Measurements from ENCODE around the gene KDM5B. TPM values are rescaled to one million over a fixed set of nuclear protein-coding genes. Genes with fewer than 3 reads are reported as not detected.
"Not testable (repeated sequence)": the region's sequence is repeated elsewhere in the genome, so short reads cannot be mapped to it uniquely, and the experiment has no call there.

The KDM5B gene
- total RNA-seq, 3 donors from 2014 or later, result 19.4 to 36.0 (median 28.9) TPM

DNA sequence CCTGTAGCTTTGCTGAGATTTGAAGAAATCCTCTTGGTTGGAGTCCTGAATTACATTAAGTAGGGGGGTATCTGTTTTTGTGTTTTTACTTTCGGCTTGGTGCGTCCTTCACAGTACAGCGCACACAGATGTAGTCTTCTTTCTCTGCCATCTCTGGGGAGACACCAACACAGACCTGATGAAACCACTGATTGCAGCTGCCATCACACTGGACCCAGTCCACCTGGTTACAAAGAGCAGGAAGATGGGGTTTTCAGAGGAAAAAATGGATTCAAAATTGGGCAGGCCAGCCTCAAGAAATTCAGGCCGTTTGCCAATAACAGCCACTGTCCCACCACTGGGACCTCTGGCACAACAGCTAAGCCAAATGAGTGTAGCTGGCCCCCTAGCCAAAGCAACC, 79.3 kb downstream of the KDM5B start:
- H3K36me3 Mint-ChIP-seq (ENCODE audit: insufficient read depth), result peaks cover 57% of the 10 kb centered on the region

GRCh38 chr1:202725526-202725925, 82.7 kb downstream of the KDM5B start:
- no peak for DNase-seq
- H3K9me3 Mint-ChIP-seq, result no peaks in the 10 kb centered on the region
- peaks cover 26% of the 10 kb centered on the region for H3K36me3 Mint-ChIP-seq (ENCODE audit: insufficient read depth)
- no peaks in the 10 kb centered on the region for H3K4me1 Mint-ChIP-seq (ENCODE audit: low read depth)
- no peak for ATAC-seq
- no peaks in the 10 kb centered on the region for H3K27me3 Mint-ChIP-seq (ENCODE audit: low read depth)
- H3K4me3 Mint-ChIP-seq, result no peak overlapping the region

More for the DNA sequence above, 79.3 kb downstream of the KDM5B start:
- ATAC-seq, result no peak
- Mint-ChIP-seq H3K4me3 (no peak overlapping the region), H3K27me3 (ENCODE audit: low read depth) (no peaks in the 10 kb centered on the region), H3K4me1 (ENCODE audit: low read depth) (no peaks in the 10 kb centered on the region), H3K9me3 (no peaks in the 10 kb centered on the region)
- no peak for DNase-seq

DNA sequence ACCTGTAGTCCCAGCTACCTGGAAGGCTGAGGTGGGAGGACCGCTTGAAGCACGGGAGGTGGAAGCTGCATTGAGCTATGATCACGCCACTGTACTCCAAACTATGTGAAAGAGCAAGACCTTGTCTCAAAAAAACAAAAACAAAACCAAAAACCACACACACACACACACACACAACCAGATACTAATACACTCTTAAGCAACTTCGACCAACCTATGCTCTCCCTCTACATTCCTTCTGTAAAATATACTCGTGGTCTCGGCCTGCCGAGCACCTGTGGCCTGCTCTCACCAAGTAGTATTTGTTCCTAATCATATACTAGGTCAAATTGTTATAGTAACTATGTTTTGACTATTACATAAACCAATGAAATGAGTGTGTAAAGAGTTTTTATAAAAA, 84.5 kb downstream of the KDM5B start:
- peaks cover 2% of the 10 kb centered on the region for H3K4me1 Mint-ChIP-seq (ENCODE audit: low read depth)
- no peaks in the 10 kb centered on the region for H3K27me3 Mint-ChIP-seq (ENCODE audit: low read depth)
- H3K4me3 Mint-ChIP-seq, result no peak overlapping the region
- no peak for DNase-seq
- H3K36me3 Mint-ChIP-seq (ENCODE audit: insufficient read depth), result peaks cover 11% of the 10 kb centered on the region
- no peak for ATAC-seq
- no peaks in the 10 kb centered on the region for H3K9me3 Mint-ChIP-seq

DNA sequence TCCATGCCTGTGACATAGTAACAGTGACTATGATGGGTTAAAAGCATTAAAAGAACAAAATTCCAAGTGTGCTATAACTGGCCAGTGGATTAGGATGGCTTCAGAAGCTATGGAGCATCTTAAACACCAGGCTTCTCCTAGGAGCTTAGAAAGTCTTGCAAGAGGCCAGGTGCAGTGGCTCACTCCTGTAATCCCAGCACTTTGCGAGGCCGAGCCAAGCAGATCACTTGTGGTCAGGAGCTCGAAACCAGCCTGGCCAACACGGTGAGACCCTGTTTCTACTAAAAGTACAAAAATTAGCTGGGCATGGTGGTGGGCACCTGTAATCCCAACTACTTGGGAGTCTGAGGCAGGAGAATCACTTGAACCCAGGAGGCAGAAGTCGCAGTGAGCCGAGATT, 85.2 kb downstream of the KDM5B start:
- not testable (repeated sequence) for H3K4me3 Mint-ChIP-seq; H3K4me1 Mint-ChIP-seq (ENCODE audit: low read depth); H3K27me3 Mint-ChIP-seq (ENCODE audit: low read depth); DNase-seq; H3K36me3 Mint-ChIP-seq (ENCODE audit: insufficient read depth); ATAC-seq; H3K9me3 Mint-ChIP-seq

DNA sequence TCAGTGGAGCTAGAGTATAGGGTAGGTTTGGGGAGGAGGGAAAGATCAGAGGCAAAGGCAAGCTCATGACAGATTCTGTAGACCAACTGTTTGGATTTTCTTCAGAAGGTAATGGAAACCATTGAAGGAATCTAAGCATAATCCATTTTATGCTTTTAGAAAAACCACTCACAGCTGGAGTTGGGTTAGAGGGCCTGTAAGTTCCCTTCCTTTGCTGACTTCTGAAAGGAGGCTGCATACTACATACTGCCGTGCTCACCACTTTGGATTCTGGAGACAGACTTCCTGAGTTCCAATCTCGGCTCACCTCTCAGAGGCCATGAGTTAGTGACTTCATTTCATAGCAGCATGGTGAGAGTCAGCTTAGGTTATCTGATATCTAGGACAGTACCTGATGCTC, 91.6 kb downstream of the KDM5B start:
- Mint-ChIP-seq H3K9me3 (no peaks in the 10 kb centered on the region), H3K27me3 (ENCODE audit: low read depth) (peaks cover 23% of the 10 kb centered on the region), H3K4me1 (ENCODE audit: low read depth) (peaks cover 2% of the 10 kb centered on the region), H3K36me3 (ENCODE audit: insufficient read depth) (no peaks in the 10 kb centered on the region), H3K4me3 (no peak overlapping the region)
- DNase-seq, result no peak
- no peak for ATAC-seq

GRCh38 chr1:202714202-202714601, 94.0 kb downstream of the KDM5B start:
- H3K4me3 Mint-ChIP-seq; H3K9me3 Mint-ChIP-seq; H3K36me3 Mint-ChIP-seq (ENCODE audit: insufficient read depth); H3K4me1 Mint-ChIP-seq (ENCODE audit: low read depth); DNase-seq; ATAC-seq: not testable (repeated sequence)
- peaks cover 41% of the 10 kb centered on the region for H3K27me3 Mint-ChIP-seq (ENCODE audit: low read depth)

GRCh38 chr1:202713110-202713509, 95.1 kb downstream of the KDM5B start:
- ATAC-seq, result no peak
- DNase-seq, result no peak
- Mint-ChIP-seq H3K4me1 (ENCODE audit: low read depth) (peaks cover 4% of the 10 kb centered on the region), H3K9me3 (no peaks in the 10 kb centered on the region), H3K4me3 (no peak overlapping the region), H3K36me3 (ENCODE audit: insufficient read depth) (no peaks in the 10 kb centered on the region), H3K27me3 (ENCODE audit: low read depth) (peaks cover 51% of the 10 kb centered on the region)

DNA sequence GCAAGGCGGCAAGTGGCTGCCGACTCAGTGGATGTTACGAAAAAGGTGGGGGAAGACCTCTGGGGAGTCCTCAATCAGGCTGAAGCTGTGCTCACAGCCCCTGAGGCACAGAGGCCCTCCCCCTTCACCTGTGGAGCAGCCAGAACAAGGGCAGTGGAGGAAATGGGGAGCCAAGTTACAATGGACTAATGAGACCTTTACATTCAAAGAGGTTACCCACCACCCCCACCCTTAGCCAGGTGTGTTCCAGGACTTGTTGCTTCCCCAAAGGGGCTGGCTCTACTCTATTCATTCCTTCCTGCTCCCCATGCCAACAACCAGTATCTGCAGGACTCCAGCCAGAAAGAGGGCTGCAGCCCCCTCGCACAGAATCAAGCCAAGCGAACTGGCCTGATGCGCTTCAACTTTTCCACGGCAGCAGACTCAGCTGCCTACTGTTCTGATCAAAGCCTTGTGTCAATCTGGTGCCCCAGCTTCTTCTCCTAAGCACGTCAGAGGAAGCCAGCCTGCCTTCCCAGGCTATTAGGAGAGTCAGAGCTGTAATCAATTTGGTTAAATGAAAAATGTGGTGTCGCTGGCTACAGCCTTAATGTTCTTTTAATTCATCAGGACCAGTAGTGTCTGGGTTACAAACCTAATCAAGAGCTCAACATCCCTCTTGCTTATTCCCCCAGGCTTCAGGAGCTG, 96.1 kb downstream of the KDM5B start:
- DNase-seq (no peak), ATAC-seq (no peak)
- H3K27me3 Mint-ChIP-seq (ENCODE audit: low read depth), result peaks cover 57% of the 10 kb centered on the region
- H3K4me1 Mint-ChIP-seq (ENCODE audit: low read depth), result peaks cover 4% of the 10 kb centered on the region
- no peaks in the 10 kb centered on the region for H3K36me3 Mint-ChIP-seq (ENCODE audit: insufficient read depth)
- no peak overlapping the region for H3K4me3 Mint-ChIP-seq
- no peaks in the 10 kb centered on the region for H3K9me3 Mint-ChIP-seq

DNA sequence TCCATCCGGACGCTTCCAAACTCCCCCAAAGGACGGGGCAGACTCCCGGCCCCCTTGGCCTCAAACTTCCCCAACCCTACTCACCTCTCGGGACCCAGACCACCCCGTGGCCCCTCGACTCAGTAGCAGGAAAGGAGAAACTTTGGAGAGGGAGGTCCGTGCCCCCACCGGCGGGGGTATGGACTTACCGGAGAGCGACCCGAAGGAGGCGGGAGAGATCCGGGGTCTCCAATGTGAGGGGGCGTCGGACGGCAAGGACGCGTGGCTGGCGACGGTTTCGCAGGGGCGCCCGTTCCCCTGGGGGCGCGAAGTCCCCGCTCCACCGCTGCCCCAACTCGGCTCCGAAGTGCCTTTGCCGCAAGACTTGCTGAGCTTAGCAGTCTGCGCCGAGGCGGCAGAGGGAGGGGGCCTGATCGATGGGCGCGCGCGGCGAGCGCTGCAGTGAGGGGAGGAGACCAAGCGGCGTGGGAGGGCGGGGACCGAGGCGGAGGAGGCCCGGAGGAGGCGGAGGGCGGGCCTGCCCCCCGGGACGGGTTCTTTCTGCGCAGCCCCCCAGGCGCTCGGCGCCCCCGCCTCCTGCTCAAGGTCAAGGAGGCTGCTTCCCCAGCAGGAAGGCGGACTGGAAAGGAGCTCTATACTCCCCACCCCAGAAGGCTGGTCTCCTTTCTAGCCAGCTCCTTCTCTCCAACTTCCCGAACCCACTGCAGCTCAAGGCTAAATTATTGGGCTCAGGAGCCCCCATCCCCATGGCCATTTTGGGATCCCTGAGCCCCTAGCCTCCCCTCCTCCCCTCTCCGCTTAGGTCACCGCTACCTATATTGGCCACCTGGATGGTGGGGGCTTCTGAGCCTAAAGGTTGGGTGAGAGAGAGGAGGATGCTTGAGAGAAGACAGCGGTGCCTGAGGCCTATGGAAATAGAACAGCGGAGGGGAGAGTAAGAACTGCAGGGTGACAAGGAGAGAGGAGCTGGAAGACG, 97.9 kb downstream of the KDM5B start, which contains the start of gene SYT2:
Gene SYT2 (minus strand): TSS at position 385 of the 976 bp plus-strand sequence. CDS start 104,682 bp downstream, outside the sequence.
- ATAC-seq, result peak; percentile 25 to 41
- peaks cover 70% of the 10 kb centered on the region for H3K27me3 Mint-ChIP-seq (ENCODE audit: low read depth)
- no peaks in the 10 kb centered on the region for H3K9me3 Mint-ChIP-seq
- DNase-seq, result no peak
- peaks cover 4% of the 10 kb centered on the region for H3K4me1 Mint-ChIP-seq (ENCODE audit: low read depth)
- no peaks in the 10 kb centered on the region for H3K36me3 Mint-ChIP-seq (ENCODE audit: insufficient read depth)
- H3K4me3 Mint-ChIP-seq, result no peak within 1 kb of the TSS

GRCh38 chr1:202709276-202710041, 98.8 kb downstream of the KDM5B start:
- no peak overlapping the region for H3K4me3 Mint-ChIP-seq
- ATAC-seq, result peak in 1 of 2 donors; percentile 15

DNA sequence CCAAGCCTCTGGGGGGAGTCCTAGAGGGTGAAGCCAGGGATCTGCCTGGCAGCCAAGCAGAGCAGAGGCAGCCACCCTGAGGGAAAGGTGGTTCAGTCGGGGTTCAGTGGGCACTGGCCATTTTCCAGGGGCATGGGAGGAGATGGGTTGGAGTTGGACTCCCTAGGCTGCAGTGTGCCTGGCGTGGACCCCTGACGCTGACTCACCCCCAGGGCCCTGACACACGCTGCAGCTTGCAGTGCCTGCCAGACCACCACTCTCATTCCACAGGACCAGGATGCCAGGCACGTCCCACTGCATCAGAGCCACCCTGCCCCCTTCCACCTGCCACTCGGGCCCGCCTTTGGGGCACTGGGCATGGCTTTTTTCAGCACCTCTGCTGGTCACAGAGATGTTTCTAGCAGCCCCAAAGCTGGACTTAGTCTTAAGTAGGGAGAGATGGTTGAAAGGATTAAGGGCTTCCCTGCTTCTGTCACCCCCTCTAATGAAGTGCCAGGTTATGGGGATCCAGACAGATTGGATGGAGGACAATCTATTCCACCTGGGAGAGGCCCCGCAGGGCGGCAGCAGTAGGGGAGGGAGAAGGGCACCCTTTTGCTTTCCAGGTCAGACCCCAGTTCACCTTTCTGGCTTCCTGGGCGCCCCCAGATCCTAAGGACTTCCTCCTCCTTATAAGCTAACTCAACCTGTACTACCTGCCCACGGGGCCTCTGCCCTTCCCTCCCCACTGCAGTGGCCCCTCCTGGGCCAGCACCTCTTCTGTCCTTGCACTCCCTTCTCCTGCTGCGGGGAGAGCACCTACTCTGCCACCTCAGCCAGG, 99.6 kb downstream of the KDM5B start:
- H3K4me3 Mint-ChIP-seq, result no peak overlapping the region
- ATAC-seq (no peak), DNase-seq (no peak)
- H3K9me3 Mint-ChIP-seq, result no peaks in the 10 kb centered on the region
- H3K36me3 Mint-ChIP-seq (ENCODE audit: insufficient read depth), result no peaks in the 10 kb centered on the region
- H3K4me1 Mint-ChIP-seq (ENCODE audit: low read depth), result peaks cover 4% of the 10 kb centered on the region
- peaks cover 76% of the 10 kb centered on the region for H3K27me3 Mint-ChIP-seq (ENCODE audit: low read depth)

More at GRCh38 chr1:202709276-202710041, 98.8 kb downstream of the KDM5B start:
- H3K36me3 Mint-ChIP-seq (ENCODE audit: insufficient read depth), result no peaks in the 10 kb centered on the region
- H3K4me1 Mint-ChIP-seq (ENCODE audit: low read depth), result peaks cover 4% of the 10 kb centered on the region
- H3K9me3 Mint-ChIP-seq, result no peaks in the 10 kb centered on the region
- DNase-seq, result no peak
- H3K27me3 Mint-ChIP-seq (ENCODE audit: low read depth), result peaks cover 69% of the 10 kb centered on the region

DNA sequence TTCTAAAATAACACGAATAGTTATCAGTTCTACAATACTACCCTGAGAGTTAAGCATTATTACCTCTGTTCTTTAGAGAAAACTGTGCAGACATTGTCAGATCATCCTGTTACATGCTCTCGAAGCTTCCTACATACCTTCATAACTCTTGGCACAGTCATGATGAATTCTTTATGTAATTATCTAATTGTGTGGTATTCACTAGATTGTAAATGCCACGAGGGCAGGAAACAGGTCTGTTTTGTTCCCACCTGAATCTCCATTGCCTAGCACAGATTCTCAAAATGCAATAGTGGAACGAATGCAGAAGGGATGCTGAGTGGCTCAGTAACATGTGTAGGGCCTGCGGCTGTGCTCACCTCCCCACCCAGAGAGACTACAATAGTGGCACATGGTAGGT, 101.4 kb downstream of the KDM5B start:
- ATAC-seq (no peak), DNase-seq (no peak)
- H3K27me3 Mint-ChIP-seq (ENCODE audit: low read depth), result peaks cover 77% of the 10 kb centered on the region

DNA sequence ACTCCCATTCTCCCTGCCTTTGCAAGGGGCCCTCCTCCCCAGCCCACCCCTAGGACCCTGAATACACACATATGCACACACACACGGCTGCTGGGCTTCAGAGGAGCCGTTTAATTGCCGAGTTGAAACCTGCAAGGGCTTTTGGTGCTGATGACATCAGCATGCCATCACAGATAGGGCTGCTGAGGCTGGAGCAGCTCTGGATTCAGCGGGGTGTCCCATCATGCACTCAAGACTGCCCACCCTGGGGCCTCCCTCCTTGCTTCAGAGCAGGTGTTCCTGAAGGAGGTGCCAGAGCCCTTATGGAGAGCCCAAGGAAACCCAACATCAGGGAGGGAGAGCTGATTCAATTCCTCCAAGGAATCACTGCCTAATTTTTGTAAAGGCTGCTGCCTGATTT, 103.6 kb downstream of the KDM5B start:
- Mint-ChIP-seq H3K27me3 (ENCODE audit: low read depth) (peaks cover 61% of the 10 kb centered on the region), H3K36me3 (ENCODE audit: insufficient read depth) (no peaks in the 10 kb centered on the region), H3K9me3 (no peaks in the 10 kb centered on the region), H3K4me3 (no peak overlapping the region), H3K4me1 (ENCODE audit: low read depth) (peaks cover 4% of the 10 kb centered on the region)
- DNase-seq (no peak), ATAC-seq (no peak)

More for the DNA sequence above, 101.4 kb downstream of the KDM5B start:
- Mint-ChIP-seq H3K9me3 (no peaks in the 10 kb centered on the region), H3K4me1 (ENCODE audit: low read depth) (peaks cover 4% of the 10 kb centered on the region), H3K4me3 (no peak overlapping the region), H3K36me3 (ENCODE audit: insufficient read depth) (no peaks in the 10 kb centered on the region)
